ENCODE results near the gene PLOD3.

Gene PLOD3

DNA sequence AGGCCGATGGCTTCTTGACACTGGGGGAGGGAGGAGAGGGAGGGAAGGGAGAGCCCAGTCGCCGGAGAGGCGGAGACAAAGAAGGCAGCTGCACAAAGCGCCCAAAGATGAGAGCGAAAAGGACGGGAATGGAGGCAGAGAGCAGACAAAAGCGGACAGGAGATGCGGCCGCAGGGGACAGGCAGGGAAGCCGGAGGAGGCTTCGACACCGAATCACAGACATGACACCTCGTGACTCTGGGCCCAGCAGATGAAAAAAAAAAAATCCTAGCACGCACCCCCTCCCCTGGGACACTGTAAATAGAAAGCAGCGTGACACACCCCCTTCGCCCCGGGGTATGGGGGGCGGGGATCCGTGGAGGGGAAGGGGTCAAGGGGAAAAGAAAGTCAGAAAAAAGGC, 38.3 kb downstream of the PLOD3 start:
- no peak for DNase-seq

DNA sequence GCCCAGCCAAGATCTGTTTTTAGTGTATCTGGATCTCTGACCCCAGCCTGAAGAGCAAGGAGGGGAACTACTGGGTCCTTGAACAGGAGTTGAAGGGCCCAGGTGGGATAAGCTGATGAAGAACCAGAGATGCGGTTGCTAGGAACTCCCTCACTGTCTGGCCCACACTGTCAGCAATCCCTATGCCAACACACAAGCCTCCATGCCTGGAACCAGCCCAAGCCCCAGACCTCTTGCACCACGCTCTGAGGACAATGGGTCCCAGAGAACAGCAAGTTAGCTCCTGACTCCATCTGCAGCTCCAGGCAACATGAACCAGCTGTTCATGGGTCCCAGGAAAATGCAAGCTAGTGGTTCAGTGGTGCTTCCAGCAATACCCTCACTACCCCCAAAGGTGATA, 39.7 kb downstream of the PLOD3 start:
- no peak for DNase-seq

DNA sequence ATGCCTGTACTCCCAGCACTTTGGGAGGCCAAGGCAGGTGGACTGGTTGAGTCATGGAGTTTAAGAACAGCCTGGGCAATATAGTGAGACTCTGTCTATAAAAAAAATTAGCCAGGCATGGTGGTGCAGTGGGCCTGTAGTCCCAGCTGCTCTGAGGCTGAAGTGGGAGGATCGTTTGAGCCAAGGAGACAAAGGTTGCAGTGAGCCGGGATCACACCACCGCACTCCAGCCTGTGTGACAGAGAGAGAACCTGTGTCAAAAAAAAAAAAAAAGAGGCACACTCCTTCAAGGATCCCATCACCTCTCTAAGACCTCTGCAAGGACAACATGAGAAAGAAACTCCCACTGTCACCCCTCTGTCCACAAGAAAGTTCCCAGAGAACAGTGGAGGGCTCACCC, 41.7 kb downstream of the PLOD3 start:
- DNase-seq, result no peak

DNA sequence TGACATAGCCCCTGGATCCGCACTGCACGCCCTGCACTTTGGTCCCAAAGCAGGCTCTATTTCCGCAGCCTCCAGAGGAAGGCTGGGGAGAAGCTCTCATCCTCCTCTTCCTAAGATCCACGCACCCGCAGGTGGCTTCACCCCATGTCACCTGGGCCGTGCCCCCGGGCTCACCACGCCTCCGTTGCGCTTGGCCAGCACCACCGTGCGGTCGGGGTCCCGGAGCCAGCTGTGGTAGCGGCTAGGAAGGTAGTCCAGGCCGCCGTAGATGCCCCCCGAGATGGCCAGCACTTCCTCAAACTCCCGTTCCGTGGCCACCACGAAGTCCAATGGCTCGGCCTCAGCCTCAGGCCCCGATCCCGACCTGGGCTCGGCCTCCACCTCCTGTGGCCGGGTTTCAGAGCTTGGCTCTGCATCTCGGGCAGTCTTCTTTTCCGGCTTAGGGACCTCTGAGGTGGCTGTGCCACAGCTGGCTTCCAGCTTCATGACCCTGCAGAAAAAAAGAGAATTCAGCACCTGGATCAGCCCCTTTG, 43.0 kb downstream of the PLOD3 start:
- DNase-seq, result no peak

DNA sequence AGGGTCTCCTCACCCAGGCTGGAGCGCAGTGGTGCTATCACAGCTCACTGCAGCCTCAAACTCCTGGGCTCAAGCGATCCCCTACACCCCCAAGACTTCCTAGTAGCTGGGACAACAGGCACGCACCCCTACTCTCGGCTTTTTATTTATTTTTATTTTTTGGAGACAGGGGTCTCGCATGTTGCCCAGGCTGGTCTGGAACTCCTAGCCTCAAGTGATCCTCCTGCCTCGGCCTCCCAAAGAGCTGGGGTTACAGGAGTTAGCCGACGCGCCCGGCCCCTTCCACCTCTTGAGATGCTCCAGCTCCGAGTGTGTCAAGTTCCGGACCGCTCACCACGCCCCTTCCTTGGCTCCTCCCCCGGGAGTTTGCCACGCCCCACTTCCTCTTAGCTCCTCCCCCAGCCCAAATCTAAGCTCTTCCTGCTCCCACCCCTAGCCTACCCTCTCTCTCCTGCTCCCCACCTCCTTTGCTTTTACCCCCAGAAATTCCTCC, 43.6 kb downstream of the PLOD3 start:
- DNase-seq, result peak; percentile 77

DNA sequence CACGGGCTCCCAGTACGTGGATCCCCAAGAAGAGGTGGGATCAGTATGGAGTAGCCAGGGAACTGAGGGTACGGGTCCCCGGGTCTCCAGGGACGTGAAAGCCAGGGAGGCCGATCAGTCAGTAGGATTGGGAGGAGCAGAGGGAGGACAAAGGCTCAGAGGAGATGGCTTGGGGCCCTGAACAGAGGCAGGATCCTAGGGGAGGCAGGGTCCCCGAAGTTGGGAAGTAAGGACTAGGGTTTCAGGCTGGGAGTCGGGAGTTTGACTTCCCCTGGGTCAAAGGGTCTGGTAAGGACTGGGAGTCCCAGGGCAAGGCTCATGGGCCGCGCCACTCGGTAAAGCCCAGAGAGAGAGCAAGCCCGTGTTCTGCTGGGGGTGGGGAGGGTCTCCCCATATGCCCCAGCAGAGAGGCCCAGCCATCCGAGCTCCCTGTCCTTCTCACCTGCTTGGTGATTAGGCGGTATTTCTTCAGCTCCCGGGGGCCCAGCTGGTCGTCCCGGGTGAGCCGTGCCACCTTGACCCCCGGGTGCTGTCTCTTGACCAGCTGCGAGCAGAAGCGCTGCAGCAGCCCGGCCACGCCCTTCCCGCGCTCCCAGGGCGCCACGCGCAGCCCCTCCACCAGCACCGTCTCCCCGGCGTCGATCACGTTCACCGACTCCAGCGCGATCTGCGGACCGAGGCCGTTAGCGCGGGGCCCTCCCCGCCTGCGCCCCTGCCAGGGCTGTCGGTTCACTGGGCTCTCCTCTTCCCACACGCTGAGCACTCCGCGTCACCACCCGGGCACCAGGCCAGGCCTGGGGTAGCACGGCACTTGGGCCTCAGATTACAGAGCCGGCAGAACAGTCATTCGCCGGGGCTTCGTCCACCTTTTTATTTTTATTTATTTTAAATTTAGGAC, 44.3 kb downstream of the PLOD3 start:
- no peak for DNase-seq

DNA sequence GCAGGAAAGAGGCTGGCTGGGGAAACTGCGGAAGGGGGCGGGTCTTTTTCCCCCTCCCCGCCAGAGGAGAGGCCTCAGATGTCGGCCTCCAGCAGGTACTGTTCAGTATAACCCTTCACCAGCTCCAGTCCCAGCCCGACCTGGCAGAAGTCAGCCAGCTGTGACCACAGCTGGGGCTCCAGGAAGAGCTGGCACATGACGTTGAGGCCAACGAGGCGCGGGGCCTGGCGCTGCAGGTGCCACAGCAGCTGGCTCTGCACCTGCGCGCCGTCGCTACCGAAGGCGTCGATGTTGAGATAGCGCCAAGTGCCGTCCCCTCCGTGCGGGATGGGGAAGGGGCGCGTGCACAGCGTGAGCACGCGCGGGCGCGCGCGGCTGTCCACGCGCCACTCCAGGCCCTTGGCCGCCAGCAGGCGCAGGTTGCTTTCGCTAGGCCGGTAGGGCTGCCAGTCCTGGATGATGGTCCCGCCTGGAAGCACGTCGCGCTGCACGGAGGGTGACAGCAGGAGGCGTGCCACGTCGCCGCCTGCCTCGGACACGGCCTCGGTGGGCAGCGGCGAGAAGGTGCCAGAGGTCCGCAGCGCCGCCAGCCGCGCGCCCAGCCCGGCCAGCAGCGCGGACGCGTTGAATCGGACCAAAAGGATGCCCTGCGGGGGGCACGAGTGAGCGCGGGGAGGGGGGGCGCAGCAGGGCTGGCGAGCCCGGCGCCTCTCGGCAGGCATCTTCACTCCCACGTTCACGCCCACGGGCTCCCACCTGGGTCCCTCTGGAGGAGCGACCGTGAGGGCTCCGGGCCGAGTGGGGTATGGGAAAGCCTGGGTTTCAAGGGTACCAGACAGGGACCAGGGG, 45.2 kb downstream of the PLOD3 start:
- no peak for DNase-seq

DNA sequence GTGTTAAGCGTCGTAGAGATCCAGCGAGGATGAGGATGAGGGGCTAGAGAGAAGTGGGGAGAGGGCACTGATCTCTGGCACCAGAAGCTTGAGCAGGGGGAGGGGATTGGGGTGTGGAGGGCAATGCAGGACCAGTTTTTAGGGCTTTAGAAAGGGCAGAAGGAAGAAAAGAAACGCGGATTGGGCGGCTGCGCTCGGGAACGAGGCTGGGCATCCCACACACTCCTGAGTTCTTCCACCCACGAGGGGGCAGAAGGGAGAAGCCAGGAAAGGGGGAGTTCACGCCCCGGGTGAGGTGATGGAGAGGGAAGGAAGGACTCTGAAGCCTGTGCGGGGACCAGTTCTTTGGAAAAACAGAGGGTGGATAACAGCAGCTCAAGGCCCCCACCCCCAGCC, 45.9 kb downstream of the PLOD3 start:
- DNase-seq, result no peak

DNA sequence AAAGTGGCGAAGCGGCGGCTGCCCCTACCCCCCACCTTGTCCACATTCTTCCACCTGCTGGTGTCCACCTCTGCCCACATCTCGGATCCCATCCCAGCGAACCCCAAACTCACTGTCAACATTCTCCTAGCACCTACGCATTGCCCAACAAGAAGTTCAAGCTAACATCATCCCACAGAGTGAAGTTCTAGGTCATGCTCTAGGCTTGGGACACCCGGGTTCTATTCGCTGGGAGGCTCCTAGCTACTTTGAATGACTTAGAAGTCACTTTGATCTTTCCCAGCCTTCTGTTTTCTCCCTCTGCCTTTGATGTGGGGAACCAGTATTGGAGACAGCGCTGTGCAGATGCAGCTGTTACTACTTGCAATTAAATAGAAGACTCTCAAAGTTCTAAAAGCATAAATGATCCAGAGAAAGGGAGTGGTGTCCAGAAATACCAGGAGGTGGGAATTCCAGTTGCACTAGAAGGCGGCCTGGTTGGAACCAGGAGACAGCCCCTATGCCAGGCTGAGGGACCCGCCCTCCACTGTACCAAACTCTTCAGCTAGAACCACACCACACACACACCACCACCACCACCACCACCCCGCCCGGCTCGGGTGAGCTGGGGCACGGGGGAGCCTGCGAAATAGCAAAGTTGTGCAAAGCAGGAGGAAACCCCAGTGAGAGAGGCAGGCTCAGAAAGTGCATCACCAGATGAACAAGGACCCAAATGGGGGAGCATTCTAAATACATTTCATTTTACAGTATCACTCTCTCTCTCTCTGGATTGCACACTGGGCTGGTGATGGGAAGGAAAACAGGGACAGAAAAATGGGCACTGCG, 46.6 kb downstream of the PLOD3 start:
- DNase-seq, result no peak

DNA sequence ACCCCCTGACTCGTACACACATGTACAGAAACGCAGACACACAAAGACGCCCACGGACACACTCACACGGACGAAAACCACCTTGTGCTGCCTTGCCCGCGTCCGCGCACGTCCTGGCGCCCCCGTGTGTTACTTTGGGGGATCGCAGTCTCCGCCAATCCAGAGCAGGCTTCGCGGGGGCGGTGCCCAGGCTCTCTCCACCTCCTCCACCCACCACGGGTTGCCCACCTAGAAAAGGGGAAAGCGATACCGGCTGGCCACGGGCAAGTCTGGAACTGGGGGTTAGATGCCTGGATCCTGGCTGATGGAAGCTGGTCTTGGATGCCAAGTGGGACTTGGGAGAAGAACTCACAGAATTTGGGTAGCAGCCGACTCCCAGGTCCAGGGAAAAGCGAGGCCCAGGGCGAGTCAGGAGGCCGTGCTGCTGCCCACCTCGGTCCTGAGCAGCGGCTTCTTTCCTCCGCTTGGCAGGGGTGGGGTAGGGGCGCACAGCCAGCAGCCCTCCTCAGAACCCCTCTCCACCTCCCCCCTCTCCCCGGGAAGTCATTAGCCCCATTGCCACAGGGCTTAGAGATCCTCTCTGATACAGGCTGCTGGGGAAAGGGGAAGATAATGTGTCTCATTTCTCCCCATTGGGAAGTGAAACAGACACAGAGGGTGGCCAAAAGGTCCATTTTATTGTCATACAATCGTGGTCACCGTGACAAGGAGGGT, 47.4 kb downstream of the PLOD3 start:
- DNase-seq, result peak; percentile 75

DNA sequence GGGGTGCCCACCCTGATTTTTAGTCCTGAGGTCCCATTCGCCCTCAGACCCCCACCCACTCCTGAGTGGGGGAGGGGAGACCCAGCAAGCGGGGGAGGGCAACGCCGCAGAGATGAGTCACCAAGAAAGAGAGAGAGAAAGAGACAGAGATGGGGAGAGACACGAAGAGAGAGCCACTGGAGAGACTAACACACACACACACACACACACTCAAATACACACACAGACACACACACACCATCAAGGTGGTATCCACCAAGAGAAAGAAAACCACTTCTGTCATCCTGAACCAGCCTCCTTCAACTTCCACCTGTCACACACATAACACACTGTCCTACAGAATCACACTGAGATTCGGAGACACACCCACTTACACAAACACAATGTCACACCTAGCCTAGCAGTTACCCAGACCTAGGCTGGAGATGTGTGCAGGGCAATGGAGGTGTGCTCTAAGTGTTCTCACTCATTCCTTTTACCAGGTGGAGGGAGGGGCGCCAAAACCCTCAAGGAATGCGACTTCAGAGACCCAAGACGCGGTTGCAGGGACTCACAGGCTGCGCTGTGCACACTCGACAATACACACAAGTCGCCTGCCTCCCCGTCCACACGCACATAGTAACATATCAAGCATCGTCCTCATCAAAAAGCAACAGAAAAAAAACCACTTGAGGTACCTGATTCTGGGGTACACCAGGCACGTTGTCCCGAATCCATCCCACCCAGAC, 48.1 kb downstream of the PLOD3 start:
- no peak for DNase-seq

DNA sequence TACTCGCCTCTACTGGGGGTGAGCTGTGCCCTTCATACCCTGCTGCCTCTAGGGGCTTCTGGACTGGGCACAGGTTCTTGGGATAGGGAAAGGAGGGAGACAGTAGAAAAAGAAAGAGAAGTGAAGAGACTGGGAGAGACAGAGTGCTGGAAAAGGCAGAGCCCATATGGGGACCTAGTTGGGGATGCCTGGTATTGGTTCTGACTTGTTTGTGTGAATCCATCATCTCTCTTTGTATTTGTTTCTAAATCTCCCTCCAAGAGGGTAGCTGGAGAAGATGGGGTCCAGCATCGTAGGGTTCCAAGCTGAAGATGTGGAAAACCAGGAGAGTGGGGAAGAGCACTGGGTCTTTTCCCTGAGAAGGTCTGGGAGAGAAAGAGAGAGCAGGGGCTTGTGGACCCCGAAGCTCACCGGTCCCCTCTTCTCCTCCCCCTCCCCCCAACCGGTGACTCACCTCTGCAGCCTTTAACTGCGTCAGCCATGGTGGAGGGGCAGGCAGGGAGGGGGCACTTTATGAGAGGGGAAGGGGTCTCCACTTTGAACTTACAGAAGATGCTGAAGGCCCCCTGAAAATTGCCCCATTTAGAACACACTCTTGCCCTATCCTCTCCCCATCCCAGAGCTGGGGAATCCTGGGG, 48.9 kb downstream of the PLOD3 start:
- DNase-seq, result no peak

DNA sequence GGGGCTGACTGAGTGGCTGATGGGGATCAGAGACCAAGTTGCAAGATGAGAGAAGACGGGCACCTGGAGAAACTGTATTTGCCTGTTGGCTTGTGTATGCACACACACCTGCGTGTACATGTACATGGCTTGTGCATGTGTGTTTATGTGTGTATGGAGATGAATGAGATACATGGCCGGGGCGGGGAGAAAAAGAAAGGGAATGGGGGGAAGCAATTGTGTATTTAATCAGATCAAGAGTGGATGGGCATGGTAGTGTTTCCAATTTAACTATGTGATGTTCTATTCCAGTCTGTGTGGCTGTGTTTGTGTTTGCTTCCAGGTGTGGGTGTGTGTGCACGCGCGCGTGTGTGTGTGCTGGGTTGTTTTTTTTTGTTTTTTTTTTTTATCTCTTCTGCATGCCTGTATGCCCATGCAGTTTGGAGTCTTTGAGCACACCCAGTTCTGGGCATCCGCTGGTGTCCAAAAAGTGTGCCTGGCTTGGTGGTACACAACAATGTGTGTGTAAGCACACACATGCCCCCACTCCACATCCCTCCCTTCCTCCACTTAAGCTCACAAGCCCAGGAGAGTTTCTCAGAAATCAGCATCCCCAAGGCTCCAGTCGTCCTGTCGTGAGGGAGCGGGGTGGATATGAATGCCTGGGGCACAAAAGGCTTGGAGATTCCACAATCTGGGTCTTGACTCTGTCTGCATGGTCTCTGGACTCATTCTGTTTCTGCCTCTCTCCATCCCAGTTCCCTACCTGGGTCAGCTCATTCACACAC, 49.6 kb downstream of the PLOD3 start:
- DNase-seq, result no peak

DNA sequence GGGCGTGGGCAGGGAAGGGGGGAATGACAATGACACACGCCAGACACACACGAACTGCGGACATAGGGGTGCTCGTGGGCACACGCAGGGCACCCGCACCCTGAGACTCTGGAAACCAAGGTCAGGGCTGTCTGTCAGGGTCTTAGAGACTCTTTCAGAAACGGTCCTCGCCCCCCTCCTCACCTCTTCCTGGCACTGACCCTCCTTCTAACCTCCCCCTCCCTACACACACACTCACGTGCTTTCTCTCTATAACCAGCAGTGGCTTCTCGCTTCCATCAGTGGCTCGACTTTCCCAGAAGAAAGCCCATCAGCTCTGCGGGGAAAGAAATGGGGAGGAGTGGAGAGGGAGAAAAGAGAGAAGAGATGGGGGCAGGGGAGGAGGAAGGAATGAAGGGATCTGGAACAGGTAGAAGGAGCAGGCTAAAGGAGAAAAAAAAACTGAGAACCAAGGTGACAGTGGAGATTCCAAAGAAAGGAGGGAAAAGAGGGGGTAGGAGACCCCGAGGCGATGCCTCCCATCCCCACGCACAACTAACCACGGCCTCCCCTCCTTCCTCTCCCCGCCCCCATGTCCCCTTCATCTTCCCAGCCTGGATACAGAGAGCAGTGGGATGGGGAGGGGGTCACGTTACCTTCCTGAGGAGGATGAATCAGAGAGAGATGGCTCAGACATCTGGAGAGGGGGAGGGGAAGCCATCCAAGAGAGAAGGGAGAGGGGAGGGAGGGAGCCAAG, 50.3 kb downstream of the PLOD3 start:
- no peak for DNase-seq

DNA sequence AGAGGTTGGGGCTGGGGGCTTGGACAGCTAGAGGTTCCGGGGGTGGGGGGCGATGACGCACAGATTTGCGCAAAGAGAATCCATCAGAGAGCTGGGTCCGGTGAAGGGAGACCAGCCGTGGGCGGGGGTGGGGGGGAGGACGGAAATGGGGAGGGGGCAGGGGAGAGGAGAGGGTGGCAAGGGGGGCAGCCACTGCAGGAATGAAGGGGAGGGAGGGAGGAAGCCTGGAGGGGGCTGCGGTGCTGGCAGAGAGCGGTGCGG, 50.8 kb downstream of the PLOD3 start:
- no peak for DNase-seq

DNA sequence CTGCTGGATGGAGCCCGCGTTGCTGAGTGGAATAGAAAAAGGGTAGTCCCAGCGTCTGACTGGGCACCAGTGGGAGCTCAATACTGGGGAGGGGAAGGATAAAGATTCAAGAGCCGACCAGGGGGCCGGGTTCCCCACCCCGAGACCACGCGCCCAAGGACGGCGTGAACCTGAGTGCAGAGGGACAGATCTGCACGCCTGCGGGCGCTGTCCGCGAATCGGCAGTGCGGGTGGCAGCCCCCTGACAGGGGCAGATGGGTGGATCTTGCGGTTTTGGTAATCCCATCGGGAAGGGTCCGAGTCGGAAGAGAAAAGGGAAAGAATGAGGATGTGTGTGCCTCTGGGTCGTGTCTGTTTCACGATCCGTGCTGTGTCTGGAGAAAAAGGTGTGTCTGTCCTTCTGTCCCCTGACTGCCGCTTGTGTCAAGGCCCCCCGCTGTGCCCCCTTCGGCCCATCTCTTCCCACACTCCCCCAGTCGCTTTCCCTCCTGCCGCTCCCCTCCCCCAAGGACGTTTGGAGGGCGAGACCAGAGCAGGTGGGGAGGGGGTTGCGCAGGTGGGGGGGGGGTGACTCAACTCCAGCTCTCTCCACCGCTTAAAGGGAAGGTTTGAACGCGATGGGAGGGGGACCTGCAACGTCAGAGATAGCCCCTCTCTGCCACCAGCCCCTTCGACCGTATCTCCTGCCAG, 51.3 kb downstream of the PLOD3 start:
- no peak for DNase-seq

DNA sequence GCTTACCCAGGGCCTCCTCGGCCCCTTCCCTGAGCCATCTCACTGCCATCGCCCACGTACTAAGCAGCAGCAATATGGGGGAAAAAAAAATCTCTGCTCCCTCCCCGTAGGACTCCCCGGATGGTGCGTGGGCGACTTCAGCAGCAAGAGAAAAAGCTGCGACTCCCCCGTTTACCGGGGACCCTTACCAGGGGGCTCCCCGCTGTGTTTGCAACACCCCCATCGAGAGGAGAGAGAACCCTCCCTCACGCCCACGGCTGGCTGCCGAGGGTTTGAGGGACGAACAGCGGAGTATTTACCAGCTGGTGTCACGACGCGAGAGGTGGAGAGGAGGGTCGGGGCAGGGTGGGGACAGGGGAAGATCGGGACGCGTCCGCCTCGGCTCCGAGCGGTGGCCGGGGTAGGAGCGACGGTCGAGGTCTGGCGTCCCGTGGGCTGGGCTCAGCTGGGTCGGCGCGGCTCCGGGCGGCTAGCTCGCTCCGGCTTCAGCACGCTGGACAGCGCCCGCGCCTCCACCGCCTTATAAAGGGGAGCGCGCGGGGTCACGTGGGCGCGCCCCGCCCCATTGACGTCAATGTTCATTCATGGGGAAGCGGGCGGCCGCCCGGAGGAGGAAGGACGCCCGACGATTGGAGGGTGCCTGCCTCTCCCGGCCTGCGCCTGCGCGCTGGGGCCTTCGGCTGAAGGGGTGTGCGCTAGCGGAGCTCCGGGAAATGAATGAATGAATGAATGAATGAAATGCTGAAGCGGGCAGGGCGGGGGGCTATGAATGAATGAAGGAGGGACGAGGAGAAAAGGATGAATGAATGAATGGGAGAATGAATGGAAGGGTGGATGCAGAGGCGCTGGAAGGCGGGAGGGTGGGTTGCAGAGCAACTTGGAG, 52.1 kb downstream of the PLOD3 start, which contains the start of gene VGF:
Gene VGF, minus strand, starts transcription at position 495 of the 883 bp plus-strand sequence. CDS start 726 bp downstream, outside the sequence.
- peak; percentile 93 for DNase-seq

Measured in stimulated activated CD4-positive, alpha-beta T cell treated with anti-CD3 and anti-CD28 coated beads, Interleukin-1b, Interleukin-23, amount 100 ng/mL, for 48 hours (primary cell).